Thoracic aorta (tissue), 2 donors: ENCODE results near the gene PIRT. TPM values are rescaled to one million over a fixed set of nuclear protein-coding genes. Genes with fewer than 3 reads are reported as not detected.

Experiments used
- ATAC-seq: fragments of 150-250 bp; one replicate; pipeline ENCODE4 v1.8.0; 2017; ENCODE audit warnings: low read depth; ENCODE audit not compliant: insufficient number of reproducible peaks, low FRiP score
- DNase-seq: peaks from one replicate; pipeline ENCODE4 v3.0.0-alpha.2; 2020; ENCODE audit warnings: low spot score
- H3K27ac ChIP-seq, 2 donors: fragments of 200-600 bp; sonication (generic); 1 replicate in 1 of 2; 2 replicates in 1 of 2; pipeline ENCODE4 v1.5.1; 2016; ENCODE audit warnings: mild to moderate bottlenecking in 2 of 2, moderate library complexity in 2 of 2
- H3K27me3 ChIP-seq: fragments of 200-600 bp; sonication (generic); replicated peaks from 2 replicates; pipeline ENCODE4 v1.6.0; 2016; ENCODE audit warnings: mild to moderate bottlenecking; ENCODE audit not compliant: insufficient read depth
- H3K36me3 ChIP-seq: fragments of 200-600 bp; sonication (generic); one replicate; pipeline ENCODE4 v1.5.1; 2016
- H3K4me1 ChIP-seq, 2 donors: fragments of 200-600 bp; sonication (generic); 1 replicate in 1 of 2; 2 replicates in 1 of 2; pipeline versions ENCODE4 v1.5.1 to v1.6.0; 2016; ENCODE audit warnings: low read depth in 2 of 2, mild to moderate bottlenecking in 1 of 2; ENCODE audit not compliant: control insufficient read depth in 1 of 2
- H3K4me3 ChIP-seq: fragments of 200-600 bp; sonication (generic); 2 replicates; pipeline ENCODE4 v1.5.1; 2016; ENCODE audit warnings: mild to moderate bottlenecking
- H3K9me3 ChIP-seq: fragments of 200-600 bp; sonication (generic); 2 replicates; pipeline ENCODE4 v1.5.1; 2016
- CTCF ChIP-seq: fragments of 200-600 bp; sonication (generic); IDR thresholded peaks from one replicate; pipeline ENCODE4 v1.5.1; 2019; ENCODE audit warnings: antibody characterized with exemption
- total RNA-seq, 2 donors: library from RNA; depleted of rRNA; stranded (reverse); fragments of >200 nt; gene quantifications; one replicate each; pipeline versions ENCODE4 v1.1.0 to v1.2.3, GENCODE V29; 2016

PIRT gene
- total RNA-seq, 2 donors from 2014 or later: not detected

- no peak overlapping the region for H3K27ac ChIP-seq
Observed at GRCh38 chr17:10790491-10791401, 47.1 kb downstream of the PIRT start.

GRCh38 chr17:10789694-10790271, 48.1 kb downstream of the PIRT start:
- Histone ChIP-seq H3K4me1 (peaks cover 10 to 13% of the 10 kb centered on the region in 2 donors), H3K27ac (no peak overlapping the region), H3K9me3 (no peaks in the 10 kb centered on the region), H3K36me3 (no peaks in the 10 kb centered on the region), H3K4me3 (no peak overlapping the region), H3K27me3 (no peaks in the 10 kb centered on the region)
- DNase-seq (no peak), ATAC-seq (no peak)
- no peak for TF ChIP-seq CTCF

More at GRCh38 chr17:10790491-10791401, 47.1 kb downstream of the PIRT start:
- Histone ChIP-seq H3K36me3 (no peaks in the 10 kb centered on the region), H3K4me3 (no peak overlapping the region), H3K27me3 (no peaks in the 10 kb centered on the region), H3K4me1 (peaks cover 10 to 13% of the 10 kb centered on the region in 2 donors), H3K9me3 (no peaks in the 10 kb centered on the region)
- TF ChIP-seq CTCF: no peak
- ATAC-seq (no peak), DNase-seq (no peak)

- Histone ChIP-seq H3K9me3 (peaks cover 3% of the 10 kb centered on the region), H3K27me3 (no peaks in the 10 kb centered on the region), H3K4me3 (no peak overlapping the region), H3K36me3 (no peaks in the 10 kb centered on the region), H3K27ac (no peak overlapping the region), H3K4me1 (peaks cover 10 to 13% of the 10 kb centered on the region in 2 donors)
- DNase-seq (no peak), ATAC-seq (no peak)
- no peak for TF ChIP-seq CTCF
Observed at GRCh38 chr17:10787306-10788045, 50.4 kb downstream of the PIRT start.

GRCh38 chr17:10785295-10785694, 52.6 kb downstream of the PIRT start:
- DNase-seq (no peak), ATAC-seq (no peak)
- H3K27ac ChIP-seq: no peak overlapping the region
- H3K9me3 ChIP-seq: peaks cover 3% of the 10 kb centered on the region
- no peak for TF ChIP-seq CTCF
- H3K36me3 ChIP-seq: no peaks in the 10 kb centered on the region
- H3K4me1 ChIP-seq: peaks cover 5 to 6% of the 10 kb centered on the region in 2 donors
- no peaks in the 10 kb centered on the region for H3K27me3 ChIP-seq
- H3K4me3 ChIP-seq: no peak overlapping the region

GRCh38 chr17:10779609-10780008, 58.3 kb downstream of the PIRT start:
- Histone ChIP-seq H3K4me1 (no peaks in the 10 kb centered on the region), H3K36me3 (no peaks in the 10 kb centered on the region), H3K27ac (no peak overlapping the region), H3K9me3 (peaks cover 3% of the 10 kb centered on the region), H3K27me3 (no peaks in the 10 kb centered on the region), H3K4me3 (no peak overlapping the region)
- ATAC-seq (no peak), DNase-seq (no peak)
- no peak for TF ChIP-seq CTCF
